ENCODE results near the gene PLPP4. TPM values are rescaled to one million over a fixed set of nuclear protein-coding genes. Genes with fewer than 3 reads are reported as not detected.

Gene PLPP4
- total RNA-seq, 1 donor from 2014 or later: not detected

DNA sequence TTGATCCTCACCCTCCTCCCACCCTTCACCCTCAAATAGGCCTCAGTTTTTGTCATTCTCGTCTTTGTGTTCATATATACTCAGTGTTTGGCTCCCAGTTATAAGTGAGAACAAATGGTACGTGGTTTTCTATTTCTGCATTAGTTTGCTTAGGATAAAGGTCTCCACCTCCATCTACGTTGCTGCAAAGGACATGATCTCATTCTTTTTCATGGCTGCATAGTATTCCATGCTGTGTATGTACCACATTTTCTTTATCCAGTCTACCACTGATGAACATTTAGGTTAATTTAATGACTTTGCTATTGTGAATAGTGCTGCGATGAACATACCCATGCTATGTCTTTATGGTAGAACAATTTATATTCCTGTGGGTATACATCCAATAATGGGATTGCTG lies 91.2 kb downstream of the PLPP4 start:
- intact Hi-C loops (cut with micrococcal nuclease): no loop called here
- H3K36me3 Mint-ChIP-seq (ENCODE audit: low read depth): no peaks in the 10 kb centered on the region
- H3K4me3 Mint-ChIP-seq: no peak overlapping the region
- no peaks in the 10 kb centered on the region for H3K4me1 Mint-ChIP-seq
- TF ChIP-seq, protein P1, sequence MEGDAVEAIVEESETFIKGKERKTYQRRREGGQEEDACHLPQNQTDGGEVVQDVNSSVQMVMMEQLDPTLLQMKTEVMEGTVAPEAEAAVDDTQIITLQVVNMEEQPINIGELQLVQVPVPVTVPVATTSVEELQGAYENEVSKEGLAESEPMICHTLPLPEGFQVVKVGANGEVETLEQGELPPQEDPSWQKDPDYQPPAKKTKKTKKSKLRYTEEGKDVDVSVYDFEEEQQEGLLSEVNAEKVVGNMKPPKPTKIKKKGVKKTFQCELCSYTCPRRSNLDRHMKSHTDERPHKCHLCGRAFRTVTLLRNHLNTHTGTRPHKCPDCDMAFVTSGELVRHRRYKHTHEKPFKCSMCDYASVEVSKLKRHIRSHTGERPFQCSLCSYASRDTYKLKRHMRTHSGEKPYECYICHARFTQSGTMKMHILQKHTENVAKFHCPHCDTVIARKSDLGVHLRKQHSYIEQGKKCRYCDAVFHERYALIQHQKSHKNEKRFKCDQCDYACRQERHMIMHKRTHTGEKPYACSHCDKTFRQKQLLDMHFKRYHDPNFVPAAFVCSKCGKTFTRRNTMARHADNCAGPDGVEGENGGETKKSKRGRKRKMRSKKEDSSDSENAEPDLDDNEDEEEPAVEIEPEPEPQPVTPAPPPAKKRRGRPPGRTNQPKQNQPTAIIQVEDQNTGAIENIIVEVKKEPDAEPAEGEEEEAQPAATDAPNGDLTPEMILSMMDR (IDR thresholded peaks at IDR 0.05): no peak
- POLR2A ChIA-PET: no interaction called here
- H3K9me3 Mint-ChIP-seq: peaks cover 4% of the 10 kb centered on the region
- CTCF ChIA-PET: no interaction called here
- H3K27me3 Mint-ChIP-seq: no peaks in the 10 kb centered on the region
- no peak overlapping the region for H3K27ac Mint-ChIP-seq
- ATAC-seq (ENCODE audit: low read depth): no peak
- DNase-seq: no peak

DNA sequence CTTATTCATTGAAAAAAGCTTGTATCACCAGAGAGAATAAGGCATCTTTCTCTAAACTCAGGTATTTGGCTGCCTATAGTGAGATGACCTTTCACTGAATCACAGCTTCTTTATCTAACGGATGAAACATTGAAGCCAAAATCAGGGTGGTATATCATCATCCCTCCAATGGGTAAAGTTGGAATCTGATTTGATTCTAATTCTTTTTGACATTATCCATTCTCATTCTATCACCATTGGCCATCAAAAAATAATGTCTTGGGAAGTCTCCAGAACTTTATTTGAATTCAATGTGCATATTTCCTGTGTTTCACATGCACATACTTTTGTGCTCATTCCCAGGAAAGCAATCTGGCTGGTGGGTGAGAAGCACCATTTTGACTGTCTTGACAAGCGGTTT lies 95.2 kb downstream of the PLPP4 start:
- ChIA-PET CTCF (no interaction called here), POLR2A (no interaction called here)
- intact Hi-C loops (cut with micrococcal nuclease): no loop called here
- no peak for DNase-seq
- Mint-ChIP-seq H3K27ac (no peak overlapping the region), H3K36me3 (ENCODE audit: low read depth) (no peaks in the 10 kb centered on the region), H3K9me3 (peaks cover 16% of the 10 kb centered on the region), H3K4me3 (no peak overlapping the region), H3K27me3 (no peaks in the 10 kb centered on the region), H3K4me1 (no peaks in the 10 kb centered on the region)
- no peak for ATAC-seq (ENCODE audit: low read depth)
- TF ChIP-seq, protein P1 (IDR thresholded peaks at IDR 0.05): no peak

- Mint-ChIP-seq H3K9me3 (peaks cover 12% of the 10 kb centered on the region), H3K36me3 (ENCODE audit: low read depth) (no peaks in the 10 kb centered on the region), H3K27me3 (no peaks in the 10 kb centered on the region), H3K4me3 (no peak overlapping the region), H3K4me1 (no peaks in the 10 kb centered on the region), H3K27ac (no peak overlapping the region)
- intact Hi-C loops (cut with micrococcal nuclease): no loop called here
- DNase-seq: no peak
- TF ChIP-seq, protein P1 (IDR thresholded peaks at IDR 0.05): no peak
- POLR2A ChIA-PET: no interaction called here
- CTCF ChIA-PET: no interaction called here
- no peak for ATAC-seq (ENCODE audit: low read depth)
These were observed 96.9 kb downstream of the PLPP4 start for GRCh38 chr10:120553911-120554310.

DNA sequence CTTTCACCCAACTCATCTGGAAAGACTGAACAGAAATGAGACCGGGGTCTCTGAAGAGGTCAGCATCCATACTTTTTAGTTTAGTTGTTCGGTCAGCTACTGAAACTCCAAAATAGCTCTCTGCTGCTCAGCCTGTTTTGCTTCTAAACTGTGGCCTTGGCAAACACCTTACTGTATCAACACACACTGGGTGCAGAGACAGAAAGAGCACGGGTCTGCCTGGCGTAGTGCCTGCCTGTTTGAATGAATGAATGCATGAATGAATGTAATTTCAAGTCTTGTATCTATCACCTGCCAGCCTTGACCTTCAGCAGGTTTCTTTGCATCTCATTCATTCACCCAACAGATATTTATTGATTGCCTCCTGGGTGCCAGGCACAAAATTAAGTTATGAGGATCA lies 98.4 kb downstream of the PLPP4 start:
- POLR2A ChIA-PET: no interaction called here
- no peak overlapping the region for H3K27ac Mint-ChIP-seq
- H3K9me3 Mint-ChIP-seq: peaks cover 12% of the 10 kb centered on the region
- CTCF ChIA-PET: no interaction called here
- intact Hi-C loops (cut with micrococcal nuclease): no loop called here
- H3K27me3 Mint-ChIP-seq: no peaks in the 10 kb centered on the region
- H3K4me1 Mint-ChIP-seq: no peaks in the 10 kb centered on the region
- TF ChIP-seq, protein P1 (IDR thresholded peaks at IDR 0.05): no peak
- no peak overlapping the region for H3K4me3 Mint-ChIP-seq
- ATAC-seq (ENCODE audit: low read depth) (no peak), DNase-seq (no peak)
- no peaks in the 10 kb centered on the region for H3K36me3 Mint-ChIP-seq (ENCODE audit: low read depth)

GRCh38 chr10:120555842-120556532 lies 99.0 kb downstream of the PLPP4 start:
- TF ChIP-seq, protein P1 (IDR thresholded peaks at IDR 0.05): no peak
- POLR2A ChIA-PET: no interaction called here
- H3K27me3 Mint-ChIP-seq: no peaks in the 10 kb centered on the region
- DNase-seq (no peak), ATAC-seq (ENCODE audit: low read depth) (no peak)
- H3K4me3 Mint-ChIP-seq: no peak overlapping the region
- H3K4me1 Mint-ChIP-seq: no peaks in the 10 kb centered on the region
- H3K36me3 Mint-ChIP-seq (ENCODE audit: low read depth): no peaks in the 10 kb centered on the region
- intact Hi-C loops (cut with micrococcal nuclease): no loop called here
- H3K27ac Mint-ChIP-seq: no peak overlapping the region
- peaks cover 12% of the 10 kb centered on the region for H3K9me3 Mint-ChIP-seq
- CTCF ChIA-PET: no interaction called here
